OCI-LY1 (cell line): ENCODE data around the gene GRIN3B.

Experiments
- H2AFZ ChIP-seq: fragments of 200-600 bp; sonication (generic), shearing (Covaris generic); 2 replicates; pipeline ENCODE4 v1.6.0; 2014; ENCODE audit warnings: antibody characterized with exemption, mild to moderate bottlenecking, low read length
- H3F3A ChIP-seq: fragments of 200-600 bp; sonication (generic), shearing (Covaris generic); 2 replicates; pipeline ENCODE4 v1.6.0; 2014; ENCODE audit warnings: mild to moderate bottlenecking, antibody characterized with exemption, low read length, moderate library complexity; ENCODE audit not compliant: insufficient read depth
- H3K27ac ChIP-seq: fragments of 200-600 bp; sonication (generic); 2 replicates; pipeline ENCODE4 v1.5.1; 2014; ENCODE audit warnings: low read length, mixed run types, mild to moderate bottlenecking, low read depth; ENCODE audit not compliant: poor library complexity, severe bottlenecking
- H3K27me3 ChIP-seq: fragments of 200-600 bp; sonication (generic); 2 replicates; pipeline ENCODE4 v1.6.0; 2014; ENCODE audit warnings: antibody characterized with exemption, mild to moderate bottlenecking, low read length, moderate library complexity; ENCODE audit not compliant: insufficient read depth
- H3K36me3 ChIP-seq: fragments of 200-600 bp; sonication (generic); 2 replicates; pipeline ENCODE4 v1.6.1; 2014; ENCODE audit warnings: mild to moderate bottlenecking, antibody characterized with exemption, low read length, moderate library complexity, mixed read lengths; ENCODE audit not compliant: insufficient read depth
- H3K4me1 ChIP-seq: fragments of 200-600 bp; sonication (generic); 2 replicates; pipeline ENCODE4 v1.5.1; 2014; ENCODE audit warnings: mild to moderate bottlenecking, low read length, moderate library complexity; ENCODE audit not compliant: insufficient read depth, severe bottlenecking
- H3K4me2 ChIP-seq: fragments of 200-600 bp; sonication (generic), shearing (Covaris generic); 2 replicates; pipeline ENCODE4 v1.6.1; 2014; ENCODE audit warnings: low read length
- H3K4me3 ChIP-seq: fragments of 200-600 bp; sonication (generic); 2 replicates; pipeline ENCODE4 v1.5.1; 2014; ENCODE audit warnings: low read length, low read depth, mild to moderate bottlenecking, mixed read lengths; ENCODE audit not compliant: poor library complexity, severe bottlenecking
- H3K79me2 ChIP-seq: fragments of 200-600 bp; shearing (Covaris generic); 2 replicates; pipeline ENCODE4 v1.6.1; 2016; ENCODE audit warnings: mixed run types, low read length, mixed read lengths; ENCODE audit not compliant: insufficient read depth
- H3K9ac ChIP-seq: fragments of 200-600 bp; sonication (generic), shearing (Covaris generic); 2 replicates; pipeline ENCODE4 v1.6.1; 2014; ENCODE audit warnings: mild to moderate bottlenecking, low read length, mixed read lengths
- H3K9me2 ChIP-seq: fragments of 200-600 bp; sonication (generic), shearing (Covaris generic); 2 replicates; pipeline ENCODE4 v1.6.1; 2014; ENCODE audit warnings: low read depth, mild to moderate bottlenecking, low read length, mixed read lengths
- H3K9me3 ChIP-seq: fragments of 200-600 bp; shearing (Covaris generic); 2 replicates; pipeline ENCODE4 v1.6.1; 2014; ENCODE audit warnings: low read length, mixed read lengths
- H4K20me1 ChIP-seq: fragments of 200-600 bp; sonication (generic), shearing (Covaris generic); 2 replicates; pipeline ENCODE4 v1.6.0; 2016; ENCODE audit warnings: mild to moderate bottlenecking, low read length; ENCODE audit not compliant: insufficient read depth
- EZH2 ChIP-seq: fragments of 200-600 bp; sonication (generic), shearing (Covaris generic); IDR thresholded peaks from 2 replicates; pipeline ENCODE4 v1.8.0; 2017; ENCODE audit warnings: borderline replicate concordance, mixed run types, mild to moderate bottlenecking, antibody characterized with exemption, low read length, moderate library complexity, mixed read lengths
- TF ChIP-seq, protein P1 (sequence below): fragments of 200-600 bp; sonication (generic), shearing (Covaris generic); IDR thresholded peaks from 2 replicates; pipeline ENCODE4 v1.5.1; 2017; ENCODE audit warnings: mild to moderate bottlenecking, antibody characterized with exemption, low read length, moderate library complexity, mixed read lengths

GRIN3B gene

DNA sequence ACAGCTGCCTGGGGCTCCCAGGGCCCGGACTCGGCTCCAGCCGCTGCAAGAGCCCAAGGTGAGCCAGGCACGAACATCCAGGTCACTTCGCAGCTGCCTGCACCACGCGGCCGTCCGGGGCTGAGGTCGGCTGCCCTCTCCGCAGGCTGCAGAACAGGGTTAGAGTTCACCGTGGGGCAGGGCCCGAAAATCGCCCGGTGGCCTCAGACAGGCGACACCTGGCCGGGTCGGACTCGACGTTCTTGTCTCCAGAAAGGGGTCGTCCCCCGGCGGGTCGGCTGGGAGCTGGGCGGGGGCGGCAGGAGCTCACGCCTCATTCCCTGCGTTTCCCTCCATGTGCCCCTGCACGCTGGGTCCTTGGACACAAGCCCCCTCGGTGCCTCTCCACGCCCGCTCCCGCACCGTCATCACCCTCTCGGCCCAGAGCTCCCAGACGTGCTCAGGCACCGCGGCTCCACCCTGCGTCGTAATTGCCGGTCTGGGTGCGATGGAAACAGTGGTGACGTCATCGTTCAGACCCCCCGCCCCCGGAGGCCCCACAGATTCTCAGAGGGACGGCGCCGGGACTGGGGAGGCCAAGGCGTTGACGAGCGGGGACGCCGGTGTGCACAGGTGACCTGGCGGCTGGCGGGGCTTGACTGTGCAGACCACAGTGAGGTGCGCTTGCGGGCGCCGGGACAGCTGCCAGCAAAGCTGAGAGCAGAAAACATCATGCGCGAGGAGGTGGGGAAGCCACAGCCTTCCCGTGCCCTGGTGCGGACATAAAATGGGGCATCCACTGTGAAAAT is 4.0 kb upstream of the GRIN3B start:
- H3K79me2 ChIP-seq: no peaks in the 10 kb centered on the region
- H3K4me2 ChIP-seq: no peak overlapping the region; the same call in 1 of the 2 replicates
- no peak overlapping the region for H3K4me3 ChIP-seq
- H3K27ac ChIP-seq: no peak overlapping the region
- peaks cover 16% of the 10 kb centered on the region for H3K36me3 ChIP-seq
- H3K27me3 ChIP-seq: no peaks in the 10 kb centered on the region; the same call in 1 of the 2 replicates
- no peaks in the 10 kb centered on the region for H3K9me2 ChIP-seq
- no peak for TF ChIP-seq EZH2
- TF ChIP-seq, protein P1, sequence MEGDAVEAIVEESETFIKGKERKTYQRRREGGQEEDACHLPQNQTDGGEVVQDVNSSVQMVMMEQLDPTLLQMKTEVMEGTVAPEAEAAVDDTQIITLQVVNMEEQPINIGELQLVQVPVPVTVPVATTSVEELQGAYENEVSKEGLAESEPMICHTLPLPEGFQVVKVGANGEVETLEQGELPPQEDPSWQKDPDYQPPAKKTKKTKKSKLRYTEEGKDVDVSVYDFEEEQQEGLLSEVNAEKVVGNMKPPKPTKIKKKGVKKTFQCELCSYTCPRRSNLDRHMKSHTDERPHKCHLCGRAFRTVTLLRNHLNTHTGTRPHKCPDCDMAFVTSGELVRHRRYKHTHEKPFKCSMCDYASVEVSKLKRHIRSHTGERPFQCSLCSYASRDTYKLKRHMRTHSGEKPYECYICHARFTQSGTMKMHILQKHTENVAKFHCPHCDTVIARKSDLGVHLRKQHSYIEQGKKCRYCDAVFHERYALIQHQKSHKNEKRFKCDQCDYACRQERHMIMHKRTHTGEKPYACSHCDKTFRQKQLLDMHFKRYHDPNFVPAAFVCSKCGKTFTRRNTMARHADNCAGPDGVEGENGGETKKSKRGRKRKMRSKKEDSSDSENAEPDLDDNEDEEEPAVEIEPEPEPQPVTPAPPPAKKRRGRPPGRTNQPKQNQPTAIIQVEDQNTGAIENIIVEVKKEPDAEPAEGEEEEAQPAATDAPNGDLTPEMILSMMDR: no peak
- no peak overlapping the region for H2AFZ ChIP-seq
- H3K9ac ChIP-seq: no peak overlapping the region
- no peaks in the 10 kb centered on the region for H3K9me3 ChIP-seq
- H3F3A ChIP-seq: no peaks in the 10 kb centered on the region
- H4K20me1 ChIP-seq: no peaks in the 10 kb centered on the region
- H3K4me1 ChIP-seq: no peaks in the 10 kb centered on the region

- Histone ChIP-seq H3K36me3 (peaks cover 10% of the 10 kb centered on the region), H3K4me2 (no peak overlapping the region), H4K20me1 (no peaks in the 10 kb centered on the region), H3K4me3 (no peak overlapping the region), H3K27me3 (peaks cover 3% of the 10 kb centered on the region; the same call in 1 of the 2 replicates), H3K27ac (no peak overlapping the region), H3K9me3 (no peaks in the 10 kb centered on the region), H3K4me1 (no peaks in the 10 kb centered on the region), H3K9me2 (no peaks in the 10 kb centered on the region), H2AFZ (no peak overlapping the region), H3K9ac (no peak overlapping the region), H3F3A (no peaks in the 10 kb centered on the region), H3K79me2 (no peaks in the 10 kb centered on the region)
- no peak for TF ChIP-seq EZH2
- TF ChIP-seq, protein P1: no peak
Measured at GRCh38 chr19:998064-998463, 2.2 kb upstream of the GRIN3B start.

DNA sequence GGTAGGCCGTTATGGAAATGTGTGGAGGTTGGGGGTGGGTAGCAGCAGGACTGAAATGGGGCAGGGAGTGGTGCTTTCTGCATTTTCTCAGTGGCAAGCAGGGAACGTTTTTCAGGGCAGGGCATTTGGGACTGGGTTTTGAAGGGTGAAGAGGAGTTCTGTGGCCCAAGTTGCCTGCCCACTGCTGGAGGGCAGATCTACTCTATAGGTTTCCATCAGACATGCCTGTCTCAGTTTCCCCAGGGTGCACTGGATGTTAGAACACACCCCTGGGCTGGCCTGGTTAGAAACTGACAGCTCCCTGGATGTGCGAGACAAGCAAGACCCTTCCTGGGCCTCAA is 870 bp upstream of the GRIN3B start:
- Histone ChIP-seq H2AFZ (no peak overlapping the region), H3K9ac (no peak overlapping the region), H3K4me2 (no peak overlapping the region), H3K9me3 (no peaks in the 10 kb centered on the region), H3K9me2 (no peaks in the 10 kb centered on the region), H3K4me1 (no peaks in the 10 kb centered on the region), H3K27ac (no peak overlapping the region), H3K27me3 (peaks cover 12% of the 10 kb centered on the region; the same call in 1 of the 2 replicates), H4K20me1 (no peaks in the 10 kb centered on the region), H3K79me2 (no peaks in the 10 kb centered on the region), H3K36me3 (peaks cover 6% of the 10 kb centered on the region), H3K4me3 (no peak overlapping the region), H3F3A (no peaks in the 10 kb centered on the region)
- TF ChIP-seq, protein P1: no peak
- no peak for TF ChIP-seq EZH2
